Measurements from ENCODE around the gene SYT14. TPM values are rescaled to one million over a fixed set of nuclear protein-coding genes. Genes with fewer than 3 reads are reported as not detected.

Gene SYT14
- total RNA-seq, 2 donors from 2014 or later = 6.2 to 7.1 TPM

DNA sequence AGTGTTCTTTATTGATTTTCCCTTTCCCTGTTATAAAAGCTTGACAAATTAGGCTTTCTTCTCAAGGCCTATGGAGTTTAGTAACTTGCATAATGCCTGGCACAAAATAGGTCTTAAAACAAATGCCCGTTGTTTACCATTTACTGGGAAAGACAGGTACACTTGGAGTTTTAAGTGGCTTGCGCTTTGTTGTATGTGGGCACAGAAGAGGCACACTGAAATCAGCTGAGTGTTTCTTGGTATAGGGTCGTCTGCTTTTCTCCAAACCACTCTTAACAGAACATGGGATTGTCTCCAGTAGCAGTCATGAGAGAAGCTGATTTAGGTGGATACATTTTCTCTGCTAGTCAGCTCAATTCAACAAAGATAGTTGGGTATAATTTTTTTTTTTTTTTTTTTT lies 132.5 kb downstream of the SYT14 start:
- Mint-ChIP-seq H3K27me3 (ENCODE audit: insufficient read depth) (no peaks in the 10 kb centered on the region), H3K27ac (no peak overlapping the region)

DNA sequence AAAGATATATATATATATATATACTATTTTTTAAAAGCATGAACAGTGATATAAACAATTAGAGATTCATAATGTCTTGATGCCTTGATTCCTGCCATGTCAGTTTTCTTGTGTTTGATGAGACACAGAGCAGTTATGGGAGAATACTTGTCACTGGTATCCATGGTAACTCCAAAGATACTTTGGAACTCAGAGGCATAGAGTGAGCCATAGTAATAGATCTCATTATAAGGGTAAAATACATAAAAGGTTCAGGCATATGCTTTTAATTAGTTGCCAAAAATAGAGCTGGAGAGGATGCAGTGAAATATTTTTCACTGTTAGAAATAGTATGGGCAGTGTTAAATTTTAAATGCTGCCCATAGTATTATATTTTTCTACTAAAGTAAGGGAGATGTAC lies 134.1 kb downstream of the SYT14 start:
- no peak for DNase-seq
- Histone ChIP-seq H3K36me3 (ENCODE audit: control insufficient read depth, insufficient read depth, low read length) (peaks cover 2% of the 10 kb centered on the region), H3K9ac (ENCODE audit: extremely low read depth, low read length, poor library complexity, severe bottlenecking) (no peak overlapping the region), H3K4me1 (ENCODE audit: control insufficient read depth, insufficient read depth, low read length) (no peaks in the 10 kb centered on the region), H3K27me3 (ENCODE audit: control insufficient read depth, insufficient read depth, low read length, poor library complexity, severe bottlenecking) (no peaks in the 10 kb centered on the region), H3K9me3 (ENCODE audit: control insufficient read depth, low read length) (peaks cover 8% of the 10 kb centered on the region), H3K4me3 (ENCODE audit: low read length) (no peak overlapping the region), H3K27ac (ENCODE audit: low read depth, low read length) (no peak overlapping the region)
- Mint-ChIP-seq H3K4me1 (no peaks in the 10 kb centered on the region), H3K9me3 (peaks cover 8% of the 10 kb centered on the region), H3K4me3 (no peak overlapping the region), H3K27me3 (ENCODE audit: insufficient read depth) (no peaks in the 10 kb centered on the region), H3K27ac (no peak overlapping the region), H3K36me3 (ENCODE audit: low read depth) (peaks cover 4% of the 10 kb centered on the region)
- TF ChIP-seq, protein P1, sequence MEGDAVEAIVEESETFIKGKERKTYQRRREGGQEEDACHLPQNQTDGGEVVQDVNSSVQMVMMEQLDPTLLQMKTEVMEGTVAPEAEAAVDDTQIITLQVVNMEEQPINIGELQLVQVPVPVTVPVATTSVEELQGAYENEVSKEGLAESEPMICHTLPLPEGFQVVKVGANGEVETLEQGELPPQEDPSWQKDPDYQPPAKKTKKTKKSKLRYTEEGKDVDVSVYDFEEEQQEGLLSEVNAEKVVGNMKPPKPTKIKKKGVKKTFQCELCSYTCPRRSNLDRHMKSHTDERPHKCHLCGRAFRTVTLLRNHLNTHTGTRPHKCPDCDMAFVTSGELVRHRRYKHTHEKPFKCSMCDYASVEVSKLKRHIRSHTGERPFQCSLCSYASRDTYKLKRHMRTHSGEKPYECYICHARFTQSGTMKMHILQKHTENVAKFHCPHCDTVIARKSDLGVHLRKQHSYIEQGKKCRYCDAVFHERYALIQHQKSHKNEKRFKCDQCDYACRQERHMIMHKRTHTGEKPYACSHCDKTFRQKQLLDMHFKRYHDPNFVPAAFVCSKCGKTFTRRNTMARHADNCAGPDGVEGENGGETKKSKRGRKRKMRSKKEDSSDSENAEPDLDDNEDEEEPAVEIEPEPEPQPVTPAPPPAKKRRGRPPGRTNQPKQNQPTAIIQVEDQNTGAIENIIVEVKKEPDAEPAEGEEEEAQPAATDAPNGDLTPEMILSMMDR (conservative IDR thresholded peaks at IDR 0.05) = no peak

More for the DNA sequence above, 132.5 kb downstream of the SYT14 start:
- no peaks in the 10 kb centered on the region for H3K36me3 ChIP-seq (ENCODE audit: control insufficient read depth, insufficient read depth, low read length)
- Mint-ChIP-seq H3K4me3 (no peak overlapping the region), H3K36me3 (ENCODE audit: low read depth) (no peaks in the 10 kb centered on the region), H3K9me3 (no peaks in the 10 kb centered on the region), H3K4me1 (no peaks in the 10 kb centered on the region)
- no peak overlapping the region for H3K27ac ChIP-seq (ENCODE audit: low read depth, low read length)
- no peaks in the 10 kb centered on the region for H3K27me3 ChIP-seq (ENCODE audit: control insufficient read depth, insufficient read depth, low read length, poor library complexity, severe bottlenecking)
- H3K4me1 ChIP-seq (ENCODE audit: control insufficient read depth, insufficient read depth, low read length) = no peaks in the 10 kb centered on the region
- H3K9ac ChIP-seq (ENCODE audit: extremely low read depth, low read length, poor library complexity, severe bottlenecking) = no peak overlapping the region
- TF ChIP-seq, protein P1 (conservative IDR thresholded peaks at IDR 0.05) = no peak
- no peak overlapping the region for H3K4me3 ChIP-seq (ENCODE audit: low read length)
- 91 to 100% methylated on average over 1 to 3 of the region's 3 CpGs for WGBS, 2 experiments (ENCODE audit: insufficient coverage in 1 of 2, insufficient read length in 1 of 2)
- no peak for DNase-seq
- H3K9me3 ChIP-seq (ENCODE audit: control insufficient read depth, low read length) = no peaks in the 10 kb centered on the region

DNA sequence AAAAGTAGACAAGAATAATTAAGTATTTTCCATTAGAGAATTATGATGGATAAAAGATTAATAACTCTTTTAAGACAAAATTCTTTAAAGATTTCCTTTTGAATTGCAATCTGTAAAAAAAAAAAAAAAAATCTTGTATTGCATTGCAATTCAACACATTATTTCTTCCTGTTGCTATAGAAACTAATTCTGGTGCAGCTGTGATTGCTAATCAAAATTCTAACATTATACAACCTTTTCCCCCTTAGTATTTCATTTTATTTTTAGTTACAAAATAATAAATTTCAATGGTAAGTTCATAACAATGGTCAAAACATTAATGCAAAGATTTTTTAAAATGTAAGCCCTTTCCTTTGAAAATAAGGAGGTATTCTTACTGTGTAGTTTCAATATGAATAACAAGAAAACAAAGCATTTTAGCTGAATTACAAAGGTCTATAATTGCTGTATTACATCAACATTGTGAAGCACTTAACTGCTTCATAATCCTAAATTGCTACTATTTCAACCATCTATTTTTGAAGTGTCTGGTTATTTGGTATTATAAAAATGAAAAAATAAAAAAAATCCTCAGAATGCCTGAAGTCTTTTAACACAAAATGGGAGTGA lies 135.0 kb downstream of the SYT14 start:
- Histone ChIP-seq H3K9ac (ENCODE audit: extremely low read depth, low read length, poor library complexity, severe bottlenecking) (no peak overlapping the region), H3K4me3 (ENCODE audit: low read length) (no peak overlapping the region), H3K27me3 (ENCODE audit: control insufficient read depth, insufficient read depth, low read length, poor library complexity, severe bottlenecking) (no peaks in the 10 kb centered on the region), H3K9me3 (ENCODE audit: control insufficient read depth, low read length) (peaks cover 14% of the 10 kb centered on the region), H3K27ac (ENCODE audit: low read depth, low read length) (no peak overlapping the region), H3K4me1 (ENCODE audit: control insufficient read depth, insufficient read depth, low read length) (no peaks in the 10 kb centered on the region), H3K36me3 (ENCODE audit: control insufficient read depth, insufficient read depth, low read length) (peaks cover 3% of the 10 kb centered on the region)
- TF ChIP-seq, protein P1 (conservative IDR thresholded peaks at IDR 0.05) = no peak
- H3K4me1 Mint-ChIP-seq = no peaks in the 10 kb centered on the region
- peaks cover 11% of the 10 kb centered on the region for H3K9me3 Mint-ChIP-seq
- H3K36me3 Mint-ChIP-seq (ENCODE audit: low read depth) = peaks cover 6% of the 10 kb centered on the region
- H3K27ac Mint-ChIP-seq = no peak overlapping the region
- no peak for DNase-seq
- H3K27me3 Mint-ChIP-seq (ENCODE audit: insufficient read depth) = no peaks in the 10 kb centered on the region
- H3K4me3 Mint-ChIP-seq = no peak overlapping the region
